Colonic mucosa (tissue), 4 donors: ENCODE measurements around the gene SNAP47. TPM values are rescaled to one million over a fixed set of nuclear protein-coding genes. Genes with fewer than 3 reads are reported as not detected.
A peak's percentile ranks its signal among the peaks of the same experiment; 100 is the strongest.

Experiments
- DNase-seq: peaks from one replicate; pipeline ENCODE4 v3.0.0-alpha.2; 2020
- H3K27ac ChIP-seq: fragments of 200-600 bp; one replicate; pipeline ENCODE4 v1.8.0; 2021
- H3K27me3 ChIP-seq: fragments of 200-600 bp; one replicate; pipeline ENCODE4 v1.8.0; 2021
- H3K36me3 ChIP-seq: fragments of 200-600 bp; one replicate; pipeline ENCODE4 v1.8.0; 2021
- H3K4me1 ChIP-seq: fragments of 200-600 bp; one replicate; pipeline ENCODE4 v1.8.0; 2021; ENCODE audit warnings: mild to moderate bottlenecking
- H3K4me3 ChIP-seq: fragments of 200-600 bp; one replicate; pipeline ENCODE4 v1.8.0; 2021
- H3K9ac ChIP-seq, 2 donors: one replicate each; pipeline ENCODE4 v1.7.0; 2013; ENCODE audit warnings: control low read depth in 2 of 2, low read depth in 2 of 2, low read length in 2 of 2
- H3K9me3 ChIP-seq: fragments of 200-600 bp; one replicate; pipeline ENCODE4 v1.8.0; 2021
- CTCF ChIP-seq: fragments of 200-600 bp; IDR thresholded peaks from one replicate; pipeline ENCODE4 v1.8.0; 2022; ENCODE audit warnings: antibody characterized with exemption, mild to moderate bottlenecking
- intact Hi-C: fragments of 100-400 bp; cut with DNase I; formaldehyde crosslinking; loops from one replicate; pipeline ENCODE4 v1.14.1; 2022
- total RNA-seq, 2 donors: library from RNA; stranded (reverse); fragmentation: NEBNext Ultra II Directional in 1 of 2; extraction: Animal tissue kit (Norgen Biotek cat#: 25700) in 1 of 2; gene quantifications; one replicate each; pipeline ENCODE4 v1.2.1, GENCODE V29; 2021
- donor health status: healthy.
- donor health status: DM: no; HTN: no; CAD: no.
- donor health status: DM: no; HTN: no; CAD: no.

Gene SNAP47
- total RNA-seq, 2 donors from 2014 or later, result 19.0 to 28.0 TPM

GRCh38 chr1:227736814-227737432, 1.7 kb downstream of the SNAP47 start:
- H3K27me3 ChIP-seq, result no peaks in the 10 kb centered on the region
- H3K4me1 ChIP-seq, result peaks cover 11% of the 10 kb centered on the region
- H3K27ac ChIP-seq, result no peak overlapping the region
- TF ChIP-seq CTCF, result no peak
- H3K4me3 ChIP-seq, result no peak overlapping the region
- H3K36me3 ChIP-seq, result peaks cover 6% of the 10 kb centered on the region
- intact Hi-C loops, result loop anchor here (10.0 kb wide), 1 partner anchor 172 kb away; the partner anchor contains the start of gene ZNF678
- no peak for DNase-seq
- peak overlapping the region in 1 of 2 donors; percentile 5 for H3K9ac ChIP-seq
- H3K9me3 ChIP-seq, result no peaks in the 10 kb centered on the region

GRCh38 chr1:227738820-227739219, 3.6 kb downstream of the SNAP47 start:
- no peak overlapping the region for H3K27ac ChIP-seq
- no peak overlapping the region for H3K9ac ChIP-seq
- TF ChIP-seq CTCF, result no peak
- no peaks in the 10 kb centered on the region for H3K36me3 ChIP-seq
- no peak for DNase-seq
- intact Hi-C loops, result loop anchor here (10.0 kb wide), 1 partner anchor 174 kb away; the partner anchor contains the start of gene ZNF678
- H3K4me3 ChIP-seq, result no peak overlapping the region
- no peaks in the 10 kb centered on the region for H3K27me3 ChIP-seq
- H3K9me3 ChIP-seq, result no peaks in the 10 kb centered on the region
- H3K4me1 ChIP-seq, result peaks cover 7% of the 10 kb centered on the region

- Histone ChIP-seq H3K4me1 (peaks cover 6% of the 10 kb centered on the region), H3K9ac (no peak overlapping the region), H3K27ac (no peak overlapping the region), H3K4me3 (no peak overlapping the region), H3K27me3 (no peaks in the 10 kb centered on the region), H3K36me3 (no peaks in the 10 kb centered on the region), H3K9me3 (no peaks in the 10 kb centered on the region)
- intact Hi-C loops, result loop anchor here (10.0 kb wide), 1 partner anchor 175 kb away; the partner anchor contains the start of gene ZNF678
- no peak for DNase-seq
- no peak for TF ChIP-seq CTCF
Observed at GRCh38 chr1:227739636-227740035, 4.4 kb downstream of the SNAP47 start.

GRCh38 chr1:227740401-227740960, 5.2 kb downstream of the SNAP47 start:
- Histone ChIP-seq H3K27me3 (no peaks in the 10 kb centered on the region), H3K36me3 (no peaks in the 10 kb centered on the region), H3K9me3 (no peaks in the 10 kb centered on the region), H3K9ac (no peak overlapping the region), H3K4me1 (peaks cover 11% of the 10 kb centered on the region), H3K27ac (no peak overlapping the region), H3K4me3 (no peak overlapping the region)
- intact Hi-C loops, result no loop called here
- no peak for DNase-seq
- TF ChIP-seq CTCF, result no peak

DNA sequence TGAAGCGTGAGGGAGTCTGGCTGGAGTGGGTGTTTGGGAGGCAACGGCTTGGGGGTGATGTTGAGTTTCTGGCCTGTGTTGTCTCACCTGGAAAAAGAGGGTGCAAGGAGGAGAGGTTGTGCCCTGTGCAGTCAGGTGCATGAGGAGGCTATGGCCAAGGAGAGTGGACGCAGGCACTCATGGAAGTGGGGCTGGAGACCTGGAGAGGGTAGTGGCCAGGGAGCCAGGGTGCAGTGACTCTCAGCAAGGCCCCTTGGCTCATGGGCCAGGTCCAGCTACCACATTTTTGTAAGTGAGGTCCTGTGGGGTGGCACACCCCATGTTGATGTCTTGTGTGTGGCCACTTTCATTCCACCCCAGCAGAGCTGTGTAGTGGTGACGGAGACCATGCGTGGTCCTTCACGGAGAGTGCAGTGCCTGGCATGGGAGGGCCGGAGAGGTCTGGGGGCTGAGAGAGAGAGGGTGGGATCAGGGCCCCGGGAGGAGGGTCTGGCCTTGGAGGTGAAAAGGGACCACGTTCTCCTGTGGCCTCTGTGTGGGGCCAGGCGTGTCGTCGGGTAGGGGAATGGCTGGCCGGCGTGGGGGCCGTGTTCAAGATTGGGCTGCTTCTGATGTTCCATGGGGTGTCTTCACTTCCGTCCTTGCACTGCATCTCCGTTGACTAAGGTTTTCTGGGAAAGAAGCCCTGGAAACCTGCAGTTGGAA, 6.1 kb downstream of the SNAP47 start:
- intact Hi-C loops, result no loop called here
- Histone ChIP-seq H3K9ac (no peak overlapping the region), H3K36me3 (no peaks in the 10 kb centered on the region), H3K27me3 (no peaks in the 10 kb centered on the region), H3K27ac (no peak overlapping the region), H3K4me3 (no peak overlapping the region), H3K4me1 (peaks cover 11% of the 10 kb centered on the region), H3K9me3 (no peaks in the 10 kb centered on the region)
- no peak for TF ChIP-seq CTCF
- peak; percentile 14 for DNase-seq
